Mesodermal cell (in vitro differentiated cells): ENCODE data around the gene COPB2.
"Not testable (repeated sequence)": the region's sequence is repeated elsewhere in the genome, so short reads cannot be mapped to it uniquely, and the experiment has no call there.

Experiments
- H3K27ac ChIP-seq: 2 replicates; pipeline ENCODE4 v1.7.0; 2013; ENCODE audit warnings: mild to moderate bottlenecking, low read depth, low read length, moderate library complexity; ENCODE audit not compliant: severe bottlenecking
- H3K36me3 ChIP-seq: 2 replicates; pipeline ENCODE4 v1.7.1; 2013; ENCODE audit warnings: mild to moderate bottlenecking, low read length, moderate library complexity; ENCODE audit not compliant: control insufficient read depth, insufficient read depth
- H3K4me1 ChIP-seq: one replicate; pipeline ENCODE4 v1.7.1; 2013; ENCODE audit warnings: mild to moderate bottlenecking, low read length; ENCODE audit not compliant: insufficient read depth, control insufficient read depth, poor library complexity, severe bottlenecking
- H3K4me3 ChIP-seq: 2 replicates; pipeline ENCODE4 v1.7.0; 2013; ENCODE audit warnings: low read length, control low read depth, mild to moderate bottlenecking; ENCODE audit not compliant: insufficient read depth, poor library complexity, severe bottlenecking; ENCODE audit errors: extremely low read depth
- H3K9me3 ChIP-seq: 2 replicates; pipeline ENCODE4 v1.7.1; 2013; ENCODE audit warnings: mild to moderate bottlenecking, low read length, moderate library complexity; ENCODE audit not compliant: control insufficient read depth
- WGBS, 2 experiments: methylation state at CpG; one replicate each; pipeline ENCODE4 v1.1.5; 2013; ENCODE audit warnings: missing lambda C conversion rate in 2 of 2; ENCODE audit not compliant: insufficient coverage in 2 of 2; 5-methylcytosine and 5-hydroxymethylcytosine counted together

Gene COPB2

DNA sequence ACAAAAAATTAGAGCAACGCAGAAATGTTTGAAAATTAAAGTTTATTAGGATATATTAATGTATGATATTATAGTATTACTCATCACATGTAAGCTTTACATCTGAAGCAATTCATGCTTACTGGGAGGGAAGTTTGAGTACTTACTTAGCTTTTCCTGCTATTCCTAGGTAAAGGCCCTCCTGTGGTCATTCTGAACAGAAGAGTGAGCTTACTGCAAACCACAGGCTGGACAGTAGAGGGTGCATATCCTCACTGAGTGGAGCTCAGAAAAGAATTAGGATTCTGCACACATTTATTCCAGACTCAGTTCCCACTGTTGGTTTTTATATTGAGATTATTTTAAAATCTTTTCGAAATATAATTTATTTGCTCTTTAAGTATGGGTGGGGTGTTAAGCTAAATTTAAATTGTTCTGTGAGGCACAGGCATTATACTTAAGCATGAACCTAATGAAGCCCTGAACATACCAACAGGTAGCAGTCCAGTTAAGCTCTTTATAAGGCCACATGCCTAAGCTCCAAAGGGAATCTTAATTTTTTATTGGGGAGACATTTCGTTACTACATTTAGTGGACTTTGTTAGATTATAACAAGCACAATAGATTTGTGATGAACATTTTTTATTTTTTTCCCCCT, 35.4 kb downstream of the COPB2 start:
- no peak overlapping the region for H3K4me3 ChIP-seq
- peaks cover 93% of the 10 kb centered on the region for H3K36me3 ChIP-seq
- no peak overlapping the region for H3K27ac ChIP-seq
- H3K9me3 ChIP-seq = no peaks in the 10 kb centered on the region
- no CpG with 5 or more reads among the region's 3 CpGs for WGBS, 2 experiments
- no peaks in the 10 kb centered on the region for H3K4me1 ChIP-seq

DNA sequence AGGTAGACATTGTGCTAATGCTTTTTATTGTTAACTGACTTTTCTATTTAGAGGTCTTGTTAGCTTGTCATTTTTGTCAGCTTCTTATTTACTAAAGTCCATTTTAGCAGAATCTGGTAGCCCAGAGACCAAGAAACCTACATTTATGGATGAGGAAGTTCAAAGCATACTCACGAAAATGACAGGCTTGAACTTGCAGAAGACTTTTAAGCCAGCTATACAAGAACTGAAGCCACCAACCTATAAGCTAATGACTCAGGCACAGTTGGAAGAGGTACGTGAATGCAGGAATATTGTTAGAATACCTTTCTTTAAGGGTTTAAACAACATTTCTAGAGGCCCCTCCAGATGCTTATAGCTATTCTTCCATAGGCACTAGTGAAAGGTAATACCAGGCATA, 42.7 kb downstream of the COPB2 start:
- Histone ChIP-seq H3K4me1 (no peaks in the 10 kb centered on the region), H3K36me3 (peaks cover 54% of the 10 kb centered on the region), H3K9me3 (no peaks in the 10 kb centered on the region), H3K4me3 (no peak overlapping the region), H3K27ac (no peak overlapping the region)
- no CpG with 5 or more reads among the region's 2 CpGs for WGBS, 2 experiments

DNA sequence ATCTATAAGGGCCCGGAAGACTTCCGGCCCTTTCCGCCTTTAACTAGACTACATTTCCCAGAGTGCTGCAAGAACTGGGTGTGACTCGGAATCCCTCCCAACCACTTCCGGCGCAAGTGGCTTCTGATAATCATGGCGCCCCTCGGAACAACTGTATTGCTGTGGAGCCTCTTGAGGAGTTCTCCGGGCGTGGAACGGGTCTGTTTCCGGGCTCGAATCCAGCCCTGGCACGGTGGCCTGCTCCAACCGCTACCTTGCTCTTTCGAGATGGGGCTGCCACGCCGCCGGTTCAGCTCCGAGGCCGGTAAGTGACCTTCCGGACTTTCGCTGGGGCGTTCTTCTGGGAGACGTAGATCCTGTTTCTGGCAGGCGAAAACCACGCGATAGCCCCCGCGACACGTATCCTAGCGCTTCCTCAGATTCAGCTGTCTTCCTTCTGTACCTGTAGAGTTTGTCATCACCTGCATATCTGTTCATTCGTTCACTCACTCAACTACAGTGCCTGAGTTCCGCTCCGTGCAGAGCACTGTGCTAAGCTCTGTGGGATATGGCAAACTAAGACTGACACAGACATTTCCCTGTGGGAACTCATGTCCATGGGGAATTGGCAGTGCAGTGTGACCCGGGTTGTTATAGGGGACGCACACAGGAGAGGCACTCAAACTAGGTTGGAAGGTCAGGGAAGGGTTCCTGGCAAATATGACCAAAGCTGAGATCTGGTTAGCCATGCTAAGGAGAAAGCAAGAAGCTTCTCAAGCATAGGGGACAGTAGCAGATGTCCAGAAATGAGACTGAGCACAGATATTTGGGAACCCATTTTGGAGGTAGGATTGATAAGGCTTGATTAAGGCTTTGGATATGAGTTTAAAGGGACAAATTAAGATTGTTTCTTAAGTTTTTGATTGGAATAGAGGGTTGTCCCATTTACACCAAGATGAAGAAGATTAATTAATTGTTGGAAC, 45.3 kb downstream of the COPB2 start, which contains the start of gene MRPS22:
MRPS22 (plus strand) TSS at position 126 of the 962 bp plus-strand sequence; CDS start at position 133, 7 bp downstream.
- Histone ChIP-seq H3K9me3 (no peaks in the 10 kb centered on the region), H3K36me3 (peaks cover 29% of the 10 kb centered on the region), H3K4me1 (peaks cover 6% of the 10 kb centered on the region), H3K4me3 (peak within 1 kb of the TSS; percentile 90), H3K27ac (peak within 1 kb of the TSS; percentile 89)
- 0 to 1% methylated on average over 29 to 34 of the region's 37 CpGs for WGBS, 2 experiments

DNA sequence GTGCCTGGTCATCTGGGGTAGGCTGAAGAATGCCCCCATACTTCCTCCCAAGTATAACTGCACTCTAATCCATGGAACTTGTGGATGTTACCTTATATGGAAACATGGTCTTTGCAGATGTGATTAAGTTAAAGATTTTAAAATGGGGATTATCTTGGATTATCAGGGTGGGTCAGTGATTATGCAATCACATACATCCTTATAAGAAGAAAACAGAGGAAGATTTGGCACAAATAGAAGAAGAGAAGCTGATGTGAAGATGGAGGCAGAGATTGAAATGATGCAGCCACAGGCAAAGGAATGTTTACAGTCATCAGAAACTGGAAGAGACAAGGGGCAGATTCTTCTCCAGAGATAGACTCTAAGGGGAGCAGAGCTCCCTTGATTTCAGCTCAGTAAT, 47.4 kb downstream of the COPB2 start:
- Histone ChIP-seq H3K9me3 (no peaks in the 10 kb centered on the region), H3K4me3 (no peak overlapping the region), H3K4me1 (peaks cover 14% of the 10 kb centered on the region), H3K36me3 (peaks cover 11% of the 10 kb centered on the region), H3K27ac (no peak overlapping the region)

DNA sequence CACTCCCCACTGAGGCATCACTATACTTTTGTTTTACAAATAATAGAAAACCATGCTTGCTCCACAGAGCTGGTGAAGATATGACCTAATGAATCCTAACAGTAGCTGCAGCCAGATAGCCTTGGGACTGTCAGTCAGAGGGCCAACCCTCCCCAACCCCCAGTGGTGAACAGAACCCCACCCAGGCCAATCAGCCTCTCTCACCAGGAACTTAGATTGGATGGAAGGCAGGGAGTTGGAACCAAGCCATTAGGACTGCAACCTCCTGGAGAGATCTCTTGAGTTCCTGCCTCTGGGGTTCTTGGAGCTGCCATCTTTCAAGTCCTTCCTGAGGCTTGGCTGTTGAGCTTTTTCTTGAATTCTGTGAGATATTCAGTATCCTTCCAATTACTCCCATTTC, 48.7 kb downstream of the COPB2 start:
- Histone ChIP-seq H3K4me3 (no peak overlapping the region), H3K4me1 (peaks cover 14% of the 10 kb centered on the region), H3K27ac (no peak overlapping the region), H3K9me3 (no peaks in the 10 kb centered on the region), H3K36me3 (peaks cover 2% of the 10 kb centered on the region)

DNA sequence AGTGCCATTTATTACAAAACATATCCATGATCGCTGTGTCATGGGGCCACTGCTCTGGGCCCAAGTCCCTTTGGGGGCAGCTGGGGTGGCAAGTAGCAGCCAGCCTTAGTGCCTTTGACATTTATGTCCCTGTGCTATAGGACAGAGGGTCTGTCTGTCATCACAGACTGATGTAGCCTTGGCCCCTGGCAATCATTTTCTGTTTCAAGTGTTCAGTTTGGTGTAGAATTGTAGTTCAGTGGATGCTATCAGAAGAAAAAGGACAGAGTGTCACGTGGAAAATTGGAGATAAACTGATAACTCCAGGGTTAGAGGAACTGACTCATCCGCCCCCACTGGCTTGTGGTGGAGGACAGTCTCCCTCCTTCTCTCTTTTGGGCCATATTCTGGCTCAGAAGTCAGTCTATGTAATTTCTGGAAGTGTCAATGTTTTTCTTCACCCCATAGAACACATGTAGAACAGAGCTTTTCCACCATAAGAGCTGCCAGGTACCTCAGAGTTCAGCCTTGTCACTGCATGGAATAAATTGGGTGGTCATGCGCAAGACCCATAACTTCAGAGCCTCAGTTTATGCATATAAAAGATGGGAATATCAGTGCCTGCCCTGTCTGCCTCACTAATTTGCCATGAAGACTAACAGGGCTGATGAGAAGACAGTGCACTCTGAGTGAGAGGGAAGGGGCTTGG, 50.1 kb downstream of the COPB2 start:
- Histone ChIP-seq H3K9me3 (no peaks in the 10 kb centered on the region), H3K36me3 (no peaks in the 10 kb centered on the region), H3K27ac (peak overlapping the region; percentile 41), H3K4me1 (peaks cover 14% of the 10 kb centered on the region), H3K4me3 (no peak overlapping the region)
- WGBS, 2 experiments = 58 to 73% methylated on average over 2 to 3 of the region's 4 CpGs

DNA sequence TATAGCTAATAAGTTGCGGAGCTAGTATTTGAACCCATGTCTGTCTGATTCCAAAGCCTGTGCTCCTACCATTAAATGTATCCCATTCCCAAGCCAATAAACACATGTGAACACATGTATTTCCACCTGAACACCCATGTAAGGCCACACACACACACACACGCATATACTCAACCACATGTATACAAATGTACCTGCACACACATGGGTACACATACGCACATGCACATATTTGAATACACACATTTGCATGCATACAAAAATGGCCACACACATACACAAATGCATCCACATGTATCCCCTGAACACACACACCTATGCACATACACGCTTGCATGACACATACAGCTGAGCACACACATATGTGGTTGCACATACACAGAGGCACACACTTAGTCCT, 51.0 kb downstream of the COPB2 start:
- no peak overlapping the region for H3K4me3 ChIP-seq
- WGBS, 2 experiments = 85 to 87% methylated on average over 3 of the region's 4 CpGs

DNA sequence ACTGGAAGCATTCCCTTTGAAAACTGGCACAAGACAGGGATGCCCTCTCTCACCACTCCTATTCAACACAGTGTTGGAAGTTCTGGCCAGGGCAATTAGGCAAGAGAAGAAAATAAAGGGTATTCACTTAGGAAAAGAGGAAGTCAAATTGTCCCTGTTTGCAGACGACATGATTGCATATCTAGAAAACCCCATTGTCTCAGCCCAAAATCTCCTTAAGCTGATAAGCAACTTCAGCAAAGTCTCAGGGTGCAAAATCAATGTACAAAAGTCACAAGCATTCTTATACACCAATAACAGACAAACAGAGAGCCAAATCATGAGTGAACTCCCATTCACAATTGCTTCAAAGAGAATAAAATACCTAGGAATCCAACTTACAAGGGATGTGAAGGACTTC, 54.8 kb downstream of the COPB2 start:
- WGBS, 2 experiments = no CpG with 5 or more reads among the region's 1 CpG
- peaks cover 13% of the 10 kb centered on the region for H3K4me1 ChIP-seq
- H3K4me3 ChIP-seq, H3K27ac ChIP-seq, H3K9me3 ChIP-seq, H3K36me3 ChIP-seq: not testable (repeated sequence)

More for the DNA sequence above, 51.0 kb downstream of the COPB2 start:
- Histone ChIP-seq H3K27ac (no peak overlapping the region), H3K36me3 (no peaks in the 10 kb centered on the region), H3K9me3 (no peaks in the 10 kb centered on the region), H3K4me1 (peaks cover 14% of the 10 kb centered on the region)

DNA sequence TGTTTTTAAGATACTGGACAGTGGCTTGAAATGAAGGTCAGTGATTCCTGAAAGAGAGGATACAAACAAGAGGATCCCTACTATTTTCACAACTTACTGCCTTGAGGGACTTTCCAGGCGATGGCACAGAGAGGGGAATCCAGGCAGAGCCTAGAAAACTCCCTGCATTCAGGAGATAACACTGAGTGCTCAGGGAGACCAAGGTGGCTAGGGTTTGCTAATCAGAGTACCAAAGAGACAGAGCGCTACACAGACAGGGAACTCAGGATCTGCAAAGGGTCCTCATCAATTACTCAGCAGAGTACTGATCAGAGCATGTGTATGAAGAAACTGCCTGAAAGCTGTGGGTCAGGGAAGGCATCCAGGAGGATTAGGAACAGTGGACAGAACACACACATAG, 57.4 kb downstream of the COPB2 start:
- 69 to 75% methylated on average over 2 of the region's 2 CpGs for WGBS, 2 experiments
- no peak overlapping the region for H3K27ac ChIP-seq
- peaks cover 6% of the 10 kb centered on the region for H3K4me1 ChIP-seq
- H3K36me3 ChIP-seq = no peaks in the 10 kb centered on the region
- no peak overlapping the region for H3K4me3 ChIP-seq
- no peaks in the 10 kb centered on the region for H3K9me3 ChIP-seq

DNA sequence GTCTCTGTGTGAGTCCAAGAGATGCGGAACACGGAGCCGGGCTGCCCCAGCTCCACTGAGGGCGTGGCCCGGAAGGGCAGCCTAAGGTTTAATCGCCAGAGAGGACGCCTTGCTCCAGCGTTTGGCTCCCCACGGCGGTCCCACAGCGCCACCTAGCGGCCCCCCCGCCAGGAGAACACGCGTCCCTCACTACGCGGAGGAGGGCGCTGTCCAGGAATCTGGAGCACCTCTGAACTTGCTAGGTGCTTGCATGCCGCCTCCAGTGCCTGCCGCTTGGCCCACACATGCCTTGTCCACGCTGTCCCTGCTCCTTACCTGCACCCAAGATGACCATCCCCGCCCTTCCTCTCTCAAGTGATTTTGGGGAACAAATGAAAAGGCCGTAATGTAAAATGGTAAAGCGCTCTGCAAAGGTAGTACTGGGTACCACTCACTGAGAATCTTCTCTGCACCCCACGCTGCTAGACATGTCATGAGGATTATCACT, 60.0 kb downstream of the COPB2 start:
- H3K27ac ChIP-seq = no peak overlapping the region
- H3K4me1 ChIP-seq = peaks cover 6% of the 10 kb centered on the region
- H3K9me3 ChIP-seq = no peaks in the 10 kb centered on the region
- no peaks in the 10 kb centered on the region for H3K36me3 ChIP-seq
- no peak overlapping the region for H3K4me3 ChIP-seq
- 9 to 12% methylated on average over 22 to 23 of the region's 25 CpGs for WGBS, 2 experiments
